Heart left ventricle (tissue), 16 donors: ENCODE results near the gene C15orf39. TPM values are rescaled to one million over a fixed set of nuclear protein-coding genes. Genes with fewer than 3 reads are reported as not detected.

Experiments used
- ATAC-seq, 4 donors: fragments of 200-7000 bp; cut with Tn5 transposase; one replicate each; pipeline ENCODE4 v1.9.1; 2020 to 2022; ENCODE audit warnings: moderate library complexity in 4 of 4, mild to moderate bottlenecking in 3 of 4, moderate number of reproducible peaks in 1 of 4
- DNase-seq, 5 donors: peaks; one replicate each; pipeline ENCODE4 v3.0.0-alpha.2; 2020
- H3K27ac ChIP-seq, 12 donors: fragments of 200-600 bp; sonication (generic) in 4 of 12; one replicate each; pipeline versions ENCODE4 v1.5.0 to v1.8.0; 2016 to 2022; ENCODE audit warnings: mild to moderate bottlenecking in 2 of 12
- H3K27me3 ChIP-seq, 9 donors: fragments of 200-600 bp; sonication (generic) in 2 of 9; one replicate each; pipeline versions ENCODE4 v1.5.1 to v1.8.0; 2016 to 2022; ENCODE audit warnings: mild to moderate bottlenecking in 3 of 9
- H3K36me3 ChIP-seq, 9 donors: fragments of 200-600 bp; sonication (generic) in 2 of 9; one replicate each; pipeline versions ENCODE4 v1.5.0 to v1.8.0; 2018 to 2022; ENCODE audit warnings: mild to moderate bottlenecking in 2 of 9
- H3K4me1 ChIP-seq, 12 donors: fragments of 200-600 bp; sonication (generic) in 4 of 12; one replicate each; pipeline versions ENCODE4 v1.5.0 to v1.8.0; 2016 to 2022; ENCODE audit warnings: mild to moderate bottlenecking in 3 of 12
- H3K4me3 ChIP-seq, 12 donors: fragments of 200-600 bp; sonication (generic) in 4 of 12; one replicate each; pipeline versions ENCODE4 v1.5.0 to v1.8.0; 2017 to 2022; ENCODE audit warnings: mild to moderate bottlenecking in 9 of 12, moderate library complexity in 4 of 12
- H3K9me3 ChIP-seq, 12 donors: fragments of 200-600 bp; sonication (generic) in 4 of 12; one replicate each; pipeline versions ENCODE4 v1.5.0 to v1.8.0; 2016 to 2022; ENCODE audit warnings: mild to moderate bottlenecking in 1 of 12
- CTCF ChIP-seq, 12 donors: fragments of 200-600 bp; sonication (generic) in 4 of 12; IDR thresholded peaks; one replicate each; pipeline versions ENCODE4 v1.5.0 to v1.8.0; 2018 to 2022; ENCODE audit warnings: antibody characterized with exemption in 12 of 12, mild to moderate bottlenecking in 5 of 12
- POLR2A ChIP-seq, 2 donors: fragments of 450-650 bp; IDR thresholded peaks; one replicate each; pipeline ENCODE4 v1.6.1; 2017; ENCODE audit warnings: antibody characterized with exemption in 2 of 2, mild to moderate bottlenecking in 2 of 2, moderate library complexity in 2 of 2
- WGBS, 4 donors: extraction: QIAGEN DNeasy Blood & Tissue Kit in 2 of 4; methylation state at CpG; one replicate each; pipeline versions ENCODE4 v1.1.5 to v1.1.7; 2013 to 2018; 5-methylcytosine and 5-hydroxymethylcytosine counted together
- intact Hi-C, 10 donors: fragments of 100-400 bp; cut with DNase I; formaldehyde crosslinking; loops; one replicate each; pipeline versions ENCODE4 v1.11.1 to v1.14.2; 2022
- polyA plus RNA-seq, 2 donors: library from polyadenylated mRNA; stranded (reverse); fragments of 200-250 nt; gene quantifications; one replicate each; pipeline ENCODE4 v1.2.3, GENCODE V29; 2013
- total RNA-seq, 9 donors: library from RNA; depleted of rRNA in 2 of 9; stranded (reverse); fragments of >200 nt in 2 of 9; fragmentation: NEBNext Ultra II Directional in 3 of 9; extraction: Animal tissue kit (Norgen Biotek cat#: 25700) in 3 of 9; gene quantifications; one replicate each; pipeline versions ENCODE4 v1.1.0 to v1.2.4, GENCODE V29; 2016 to 2023
- donor health status: ischemic (EF 13 %, LVEDD 7.1; RV severe dilation, severe dysfunction).
- donor health status: healthy with polysubstance abuse.
- donor health status: DM: no; HTN: yes; CAD: no.
- donor health status: DM: no; HTN: no; CAD: no.
- donor health status: ischemic (EF 25% LVEDD 6.9; RV normal size, moderate dysfunction).
- donor health status: ischemic (EF 25% LVEDD 5.7; RV mildly dilated, moderate dysfunction).
- donor health status: healthy.
- donor health status: DM: yes; HTN: yes; CAD: no.
- donor health status: ischemic (EF 35%, LVEDD 5.7; RV mildly dilated, moderate dysfunction).
- donor health status: nonischemic (EF 11% LVEDD 7.7; RV severe dilation, severe dysfunction).
- donor health status: DM: yes; HTN: yes; CAD: no.
- donor health status: PGD.
- donor health status: ischemic (EF 29% LVEDD 5.4; RV normal size, mild dysfunction).
- donor health status: nonischemic (EF 23%, LVEDD 6.1; RV moderate dilation, normal function).

C15orf39 gene
- total and polyA plus RNA-seq, 11 donors: 6.5 to 26.1 (median 13.6) TPM

GRCh38 chr15:75174102-75174501, 27.6 kb upstream of the C15orf39 start:
- Histone ChIP-seq H3K4me1 (peaks cover 0 to 54% (median 17%) of the 10 kb centered on the region in 12 donors), H3K9me3 (no peaks in the 10 kb centered on the region), H3K27me3 (peaks cover 0 to 7% (median 0%) of the 10 kb centered on the region in 9 donors), H3K36me3 (no peaks in the 10 kb centered on the region), H3K4me3 (no peak overlapping the region), H3K27ac (no peak overlapping the region)
- no peak for DNase-seq
- no peak for ATAC-seq
- intact Hi-C loops: no loop called here
- TF ChIP-seq POLR2A (IDR thresholded peaks at IDR 0.05): no peak
- no peak for TF ChIP-seq CTCF (IDR thresholded peaks at IDR 0.05)
- WGBS, 4 donors: 76 to 93% (median 89%) methylated on average over 3 to 5 of the region's 5 CpGs

DNA sequence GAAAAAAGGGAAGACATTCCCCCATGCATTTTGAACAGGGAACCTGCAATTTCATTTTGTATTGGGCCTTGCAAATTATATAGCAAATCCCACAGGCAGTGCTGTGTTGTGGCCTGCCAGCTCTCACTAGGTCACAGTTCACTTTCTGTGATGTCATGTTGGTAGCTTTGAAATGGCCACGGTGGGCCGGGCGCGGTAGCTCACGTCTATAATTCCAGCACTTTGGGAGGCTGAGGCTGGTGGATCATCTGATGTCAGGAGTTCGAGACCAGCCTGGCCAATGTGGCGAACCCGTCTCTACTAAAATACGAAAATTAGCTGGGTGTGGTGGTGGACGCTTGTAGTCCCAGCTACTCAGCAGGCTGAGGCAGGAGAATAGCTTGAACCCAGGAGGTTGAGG, 27.0 kb upstream of the C15orf39 start:
- H3K9me3 ChIP-seq: no peaks in the 10 kb centered on the region
- ATAC-seq (no peak), DNase-seq (no peak)
- no peaks in the 10 kb centered on the region for H3K36me3 ChIP-seq
- TF ChIP-seq CTCF (IDR thresholded peaks at IDR 0.05) (no peak), POLR2A (IDR thresholded peaks at IDR 0.05) (no peak)
- H3K4me1 ChIP-seq: peaks cover 0 to 60% (median 19%) of the 10 kb centered on the region in 12 donors
- H3K27ac ChIP-seq: no peak overlapping the region
- WGBS, 4 donors: 93 to 98% (median 96%) methylated on average over 10 of the region's 10 CpGs
- intact Hi-C loops: no loop called here
- no peak overlapping the region for H3K4me3 ChIP-seq
- H3K27me3 ChIP-seq: peaks cover 0 to 9% (median 0%) of the 10 kb centered on the region in 9 donors

GRCh38 chr15:75176396-75176761, 25.3 kb upstream of the C15orf39 start:
- ATAC-seq: peak in 1 of 4 donors; percentile 27
- peaks cover 0 to 9% (median 0%) of the 10 kb centered on the region in 9 donors for H3K27me3 ChIP-seq
- no peaks in the 10 kb centered on the region for H3K36me3 ChIP-seq
- no peak overlapping the region for H3K4me3 ChIP-seq
- peak overlapping the region in 3 of 12 donors; percentile 51 to 63 (median 61) for H3K27ac ChIP-seq
- intact Hi-C loops: no loop called here
- no peak for DNase-seq
- H3K9me3 ChIP-seq: no peaks in the 10 kb centered on the region
- TF ChIP-seq CTCF (IDR thresholded peaks at IDR 0.05): no peak
- peaks cover 0 to 70% (median 27%) of the 10 kb centered on the region in 12 donors for H3K4me1 ChIP-seq
- 86 to 94% (median 92%) methylated on average over 4 of the region's 4 CpGs for WGBS, 4 donors

DNA sequence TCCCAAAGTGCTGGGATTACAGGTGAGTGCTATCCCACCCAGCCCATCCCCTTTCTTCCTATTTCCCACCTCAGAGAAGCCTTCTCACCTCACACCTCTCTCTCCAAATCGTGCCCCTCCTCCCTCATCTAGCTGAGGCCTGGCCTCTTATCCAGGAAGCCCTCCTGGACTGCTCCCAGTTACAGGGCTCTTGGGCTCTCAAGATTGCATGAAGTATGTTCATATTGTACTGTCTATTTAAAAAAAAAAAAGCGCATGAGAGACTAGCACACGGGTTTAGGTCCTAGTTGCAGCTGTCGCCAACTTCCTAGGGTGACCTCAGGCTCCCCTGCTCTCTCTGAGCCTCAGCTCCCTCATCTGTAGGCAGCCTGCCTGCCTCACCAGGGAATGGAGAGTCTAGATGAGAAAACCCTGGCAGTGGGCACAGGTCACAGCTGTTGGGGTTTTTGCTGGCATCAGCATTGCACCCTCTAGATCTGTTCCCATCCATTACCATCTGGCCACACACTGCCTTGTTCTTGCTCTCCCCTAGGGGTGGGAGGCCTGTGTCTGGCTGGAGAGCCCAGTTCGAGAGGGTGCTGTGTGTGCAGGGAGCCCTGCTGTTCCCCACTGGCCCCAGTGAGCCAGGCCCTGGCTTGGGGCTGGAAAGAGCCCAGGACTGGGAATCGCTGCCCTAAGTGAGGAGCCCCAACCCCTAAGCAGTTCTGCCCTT, 24.2 kb upstream of the C15orf39 start:
- Histone ChIP-seq H3K27ac (peak overlapping the region in 11 of 12 donors; percentile 3 to 76 (median 52)), H3K9me3 (no peaks in the 10 kb centered on the region), H3K27me3 (peaks cover 0 to 9% (median 0%) of the 10 kb centered on the region in 9 donors), H3K4me1 (peaks cover 0 to 61% (median 34%) of the 10 kb centered on the region in 12 donors), H3K4me3 (peak overlapping the region in 3 of 12 donors; percentile 47 to 59 (median 48)), H3K36me3 (no peaks in the 10 kb centered on the region)
- TF ChIP-seq POLR2A (IDR thresholded peaks at IDR 0.05) (no peak), CTCF (IDR thresholded peaks at IDR 0.05) (no peak)
- WGBS, 4 donors: 63 to 71% (median 68%) methylated on average over 6 of the region's 6 CpGs
- DNase-seq (no peak), ATAC-seq (peak in 3 of 4 donors; percentile 3 to 6 (median 5))
- intact Hi-C loops: no loop called here
